ENCODE data around the gene FARP1.
"Not testable (repeated sequence)": the region's sequence is repeated elsewhere in the genome, so short reads cannot be mapped to it uniquely, and the experiment has no call there.

Gene FARP1

DNA sequence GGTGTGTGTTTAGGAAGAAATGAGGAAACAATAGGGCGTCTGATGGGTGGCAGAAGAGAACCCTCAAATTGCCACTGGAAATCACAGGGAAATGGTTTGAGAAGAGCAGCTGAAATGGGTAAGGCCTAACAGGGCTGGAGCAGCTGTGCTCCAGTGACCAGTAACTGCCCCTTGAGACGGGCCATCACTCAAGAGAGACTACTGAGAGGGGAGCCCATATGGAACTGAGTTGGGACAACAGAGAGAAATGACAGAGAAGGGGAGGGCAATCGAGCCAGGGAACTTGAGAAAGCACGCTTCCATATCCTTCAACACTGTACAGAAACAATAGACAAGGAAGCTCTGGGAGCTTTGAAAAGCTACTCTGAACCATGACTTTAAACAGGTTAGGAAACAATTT is 209.3 kb downstream of the FARP1 start:
- in situ Hi-C loops (cut with MboI; ENCODE audit: low sequenced_read_pairs): no loop called here

DNA sequence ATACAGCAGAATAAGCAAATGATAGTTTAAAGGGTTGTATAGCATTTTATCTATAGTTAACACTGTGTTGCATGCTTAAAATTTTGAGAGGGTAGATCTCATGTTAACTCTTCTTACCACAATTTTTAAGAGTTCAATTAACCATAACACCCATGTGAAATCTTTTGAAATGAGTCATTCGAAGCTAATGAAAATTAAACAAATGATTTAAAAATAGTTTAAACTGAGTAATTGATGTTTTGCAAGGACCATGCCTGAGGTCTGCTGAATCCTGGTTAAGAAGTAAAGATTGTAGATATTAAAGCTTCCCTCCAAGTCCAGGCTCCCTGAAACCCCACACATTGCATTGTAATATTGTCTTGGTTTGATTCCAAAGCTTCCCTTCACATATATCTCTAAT is 210.9 kb downstream of the FARP1 start:
- in situ Hi-C loops (cut with MboI; ENCODE audit: low sequenced_read_pairs): no loop called here

GRCh38 chr13:98358937-98359336 is 216.0 kb downstream of the FARP1 start:
- in situ Hi-C loops (cut with MboI; ENCODE audit: low sequenced_read_pairs): no loop called here

DNA sequence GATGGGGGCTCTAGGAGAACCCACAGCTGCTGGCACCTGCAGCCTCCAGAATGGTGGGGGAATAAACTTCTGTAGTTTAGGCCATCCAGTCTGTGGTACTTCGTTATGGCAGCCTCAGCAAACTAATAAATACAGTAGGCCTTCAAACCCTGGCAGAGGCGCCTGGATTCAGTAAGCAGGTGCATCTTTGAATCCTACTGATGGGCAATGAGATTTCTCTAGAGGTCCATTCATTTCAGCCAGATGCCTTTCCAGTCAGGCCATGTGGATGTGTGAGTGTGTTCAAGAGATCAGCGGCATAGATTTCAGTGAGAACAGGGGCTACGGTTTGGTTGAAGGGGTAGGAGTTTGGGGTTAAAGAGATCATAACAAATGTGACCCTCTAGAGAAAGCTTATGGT is 217.7 kb downstream of the FARP1 start:
- in situ Hi-C loops (cut with MboI; ENCODE audit: low sequenced_read_pairs): no loop called here

DNA sequence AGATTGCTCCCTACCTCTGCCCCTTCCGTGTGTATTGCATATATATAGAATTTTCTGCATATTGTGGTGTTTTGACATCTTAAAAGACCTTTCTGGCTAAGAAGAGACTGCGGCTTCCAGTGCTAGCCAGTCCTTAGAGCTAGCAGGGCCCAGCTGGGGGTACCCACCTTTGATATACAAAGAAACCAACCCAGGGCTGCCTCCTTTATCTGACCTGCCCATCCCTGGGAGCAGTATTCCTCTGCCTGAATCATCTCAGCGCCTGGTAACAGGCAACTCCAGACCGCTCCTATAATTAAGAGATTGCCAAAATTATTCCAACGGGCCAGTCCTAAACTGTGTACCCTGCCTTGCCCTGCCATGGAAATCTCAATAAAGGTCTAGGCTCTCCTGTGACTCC is 220.4 kb downstream of the FARP1 start:
- in situ Hi-C loops (cut with MboI; ENCODE audit: low sequenced_read_pairs): no loop called here

- in situ Hi-C loops (cut with MboI; ENCODE audit: low sequenced_read_pairs): no loop called here
These were observed 221.3 kb downstream of the FARP1 start for GRCh38 chr13:98364179-98364578.

- in situ Hi-C loops (cut with MboI; ENCODE audit: low sequenced_read_pairs): no loop called here
These were observed 221.8 kb downstream of the FARP1 start for GRCh38 chr13:98364647-98365046.

DNA sequence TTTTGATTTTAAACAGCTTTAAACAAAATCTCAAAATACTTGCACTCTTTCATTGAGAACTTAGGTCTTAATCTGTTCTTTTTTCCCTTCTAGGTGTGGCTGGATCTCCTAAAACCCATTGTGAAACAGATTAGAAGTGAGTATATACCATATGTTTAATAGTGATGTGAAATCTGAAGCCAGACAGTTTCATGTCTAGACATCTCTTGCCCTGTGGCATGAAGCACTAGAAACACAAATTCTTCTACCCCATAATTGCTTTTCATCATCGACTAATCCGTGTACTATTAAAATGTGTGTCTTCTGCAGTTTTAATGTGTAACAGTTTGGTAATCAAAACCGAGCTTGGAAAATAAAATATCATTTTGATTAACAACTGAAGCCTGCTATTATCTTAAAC is 222.4 kb downstream of the FARP1 start:
- in situ Hi-C loops (cut with MboI; ENCODE audit: low sequenced_read_pairs): no loop called here

DNA sequence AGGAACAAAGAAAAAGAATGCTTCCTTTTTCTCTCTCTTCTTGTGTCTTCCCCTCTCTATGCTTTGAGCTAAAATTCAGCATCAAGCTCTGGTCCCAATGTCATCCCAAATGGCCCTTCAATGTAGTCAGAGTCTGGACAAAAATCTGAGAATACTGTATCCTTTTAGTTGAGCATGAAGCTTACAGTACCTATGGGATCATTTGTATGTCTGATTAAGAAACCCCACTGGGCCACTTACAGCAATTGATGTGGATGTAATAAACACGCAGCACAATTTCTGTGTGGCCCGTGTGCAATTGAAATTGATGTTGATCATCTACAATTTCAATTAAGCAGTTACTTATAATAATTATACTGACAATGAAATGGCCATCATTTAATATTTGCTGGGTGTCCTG is 223.1 kb downstream of the FARP1 start:
- in situ Hi-C loops (cut with MboI; ENCODE audit: low sequenced_read_pairs): no loop called here

GRCh38 chr13:98366443-98366842 is 223.5 kb downstream of the FARP1 start:
- in situ Hi-C loops (cut with MboI; ENCODE audit: low sequenced_read_pairs): no loop called here

GRCh38 chr13:98366959-98367358 is 224.1 kb downstream of the FARP1 start:
- in situ Hi-C loops (cut with MboI; ENCODE audit: low sequenced_read_pairs): no loop called here

- in situ Hi-C loops (cut with MboI; ENCODE audit: low sequenced_read_pairs): no loop called here
These were observed 225.1 kb downstream of the FARP1 start for GRCh38 chr13:98368019-98368418.

DNA sequence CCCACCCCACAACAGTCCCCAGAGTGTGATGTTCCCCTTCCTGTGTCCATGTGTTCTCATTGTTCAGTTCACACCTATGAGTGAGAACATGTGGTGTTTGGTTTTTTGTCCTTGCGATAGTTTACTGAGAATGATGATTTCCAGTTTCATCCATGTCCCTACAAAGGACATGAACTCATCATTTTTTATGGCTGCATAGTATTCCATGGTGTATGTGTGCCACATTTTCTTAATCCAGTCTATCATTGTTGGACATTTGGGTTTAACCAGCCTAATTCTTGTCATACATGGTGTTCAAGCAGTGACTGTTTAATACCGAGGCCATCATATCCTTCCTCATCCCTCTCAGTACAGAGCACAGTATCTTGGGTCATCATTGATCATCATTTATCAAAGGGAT is 226.6 kb downstream of the FARP1 start:
- in situ Hi-C loops (cut with MboI; ENCODE audit: low sequenced_read_pairs): not testable (repeated sequence)

GRCh38 chr13:98370261-98370660 is 227.4 kb downstream of the FARP1 start:
- in situ Hi-C loops (cut with MboI; ENCODE audit: low sequenced_read_pairs): no loop called here

GRCh38 chr13:98370806-98371515 is 228.1 kb downstream of the FARP1 start:
- in situ Hi-C loops (cut with MboI; ENCODE audit: low sequenced_read_pairs): no loop called here

DNA sequence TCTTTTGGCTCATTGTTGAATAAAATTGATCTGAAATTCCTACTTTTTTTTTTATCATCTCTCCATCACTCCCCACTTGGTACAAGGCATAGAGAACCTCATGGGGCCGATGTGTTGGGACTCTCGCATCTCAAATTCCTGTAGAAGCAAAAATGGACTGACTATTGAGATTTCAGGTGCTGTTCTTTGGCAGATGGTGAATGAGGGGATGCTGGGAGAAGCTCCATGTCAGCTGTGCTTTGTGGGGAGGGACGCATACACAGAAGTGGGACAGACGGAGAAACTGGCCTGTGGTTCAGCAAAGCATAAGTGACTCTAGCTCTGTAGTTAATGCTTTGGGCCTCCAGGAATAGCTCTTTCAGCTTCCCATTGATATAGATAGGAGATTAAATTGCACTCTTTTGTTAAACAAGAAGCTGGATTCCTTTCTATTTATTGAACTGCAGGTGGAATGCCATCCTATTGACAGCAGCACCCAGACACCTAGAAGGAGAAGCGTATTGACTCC is 228.7 kb downstream of the FARP1 start:
- in situ Hi-C loops (cut with MboI; ENCODE audit: low sequenced_read_pairs): no loop called here

GRCh38 chr13:98372876-98373275 is 230.0 kb downstream of the FARP1 start:
- in situ Hi-C loops (cut with MboI; ENCODE audit: low sequenced_read_pairs): no loop called here

DNA sequence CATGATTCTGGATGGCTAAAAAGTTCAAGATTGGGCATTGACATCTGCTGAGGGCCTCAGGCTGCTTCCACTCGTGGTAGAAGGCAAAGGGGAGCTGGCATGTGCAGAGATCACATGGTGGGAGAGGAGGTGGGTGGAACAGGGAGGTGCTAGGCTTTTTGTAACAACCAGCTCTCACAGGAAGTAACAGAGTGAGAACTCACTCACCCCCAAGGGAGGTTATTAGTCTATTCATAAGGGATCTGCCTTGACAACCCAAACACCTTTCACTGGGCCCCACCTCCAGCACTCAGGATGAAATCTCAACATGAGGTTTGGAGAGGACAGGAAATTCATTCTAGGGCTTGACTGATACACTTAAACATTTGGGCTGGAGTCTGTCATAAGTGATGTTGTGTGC is 231.9 kb downstream of the FARP1 start:
- in situ Hi-C loops (cut with MboI; ENCODE audit: low sequenced_read_pairs): no loop called here

DNA sequence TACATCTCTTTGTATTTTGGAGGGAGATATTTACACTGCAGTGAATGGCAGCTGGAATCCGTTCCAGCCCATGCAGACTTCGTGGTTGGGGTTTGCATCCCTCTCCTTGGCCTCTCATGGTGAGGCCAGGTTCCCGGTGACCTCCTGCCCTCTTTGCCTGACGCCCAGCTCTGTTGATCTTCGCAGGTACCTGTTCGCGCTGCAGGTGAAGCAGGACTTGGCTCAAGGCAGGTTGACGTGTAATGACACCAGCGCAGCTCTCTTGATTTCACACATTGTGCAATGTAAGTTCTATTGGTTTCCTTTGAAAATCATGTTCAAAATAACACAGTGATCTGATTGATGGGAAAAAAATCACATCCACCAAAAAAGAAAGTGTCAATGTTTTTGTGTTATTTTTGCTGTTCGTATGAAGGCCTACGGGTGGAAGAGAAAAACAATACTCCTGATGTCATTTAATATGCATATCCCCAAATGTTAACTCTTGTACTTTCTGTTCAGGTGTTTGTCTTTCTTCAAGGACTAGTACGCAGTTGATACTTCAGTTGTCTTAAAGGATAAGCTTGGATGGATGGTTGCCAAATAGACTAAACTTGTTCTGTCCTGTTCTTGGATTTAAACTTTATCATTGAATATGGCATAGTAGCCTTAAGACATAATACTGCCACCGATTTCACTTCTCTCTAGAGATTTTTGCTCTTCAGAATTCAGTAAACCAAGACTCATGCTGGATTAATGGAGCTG is 234.9 kb downstream of the FARP1 start:
- in situ Hi-C loops (cut with MboI; ENCODE audit: low sequenced_read_pairs): no loop called here

DNA sequence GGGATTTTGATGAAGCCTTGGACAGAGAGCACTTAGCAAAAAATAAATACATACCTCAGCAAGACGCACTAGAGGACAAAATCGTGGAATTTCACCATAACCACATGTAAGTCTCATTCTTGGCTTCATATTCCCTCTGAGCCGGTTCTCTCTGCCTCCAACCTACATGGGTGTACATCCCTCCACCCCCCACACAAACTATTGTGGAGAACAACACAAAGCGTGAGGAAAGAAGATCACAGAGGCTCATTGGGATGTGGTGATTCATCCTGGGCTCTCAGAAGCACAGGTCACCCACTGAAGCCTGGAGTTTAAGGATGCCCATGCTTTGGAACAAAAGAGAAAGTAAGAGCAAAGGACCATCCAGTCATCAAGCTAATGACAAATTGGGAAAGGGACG is 241.8 kb downstream of the FARP1 start:
- in situ Hi-C loops (cut with MboI; ENCODE audit: low sequenced_read_pairs): no loop called here

GRCh38 chr13:98385606-98386005 is 242.7 kb downstream of the FARP1 start:
- in situ Hi-C loops (cut with MboI; ENCODE audit: low sequenced_read_pairs): no loop called here

GRCh38 chr13:98386637-98387036 is 243.7 kb downstream of the FARP1 start:
- in situ Hi-C loops (cut with MboI; ENCODE audit: low sequenced_read_pairs): no loop called here

Measured in hTERT RPE-1 (cell line).